Measurements from ENCODE around the gene ARID1B. TPM values are rescaled to one million over a fixed set of nuclear protein-coding genes. Genes with fewer than 3 reads are reported as not detected.

The ARID1B gene
- total and polyA plus RNA-seq, 2 of the 13 experiments (the other 11 are each of a cell fraction or from before 2014, with no cell fraction given), result 20.1 to 32.6 TPM

DNA sequence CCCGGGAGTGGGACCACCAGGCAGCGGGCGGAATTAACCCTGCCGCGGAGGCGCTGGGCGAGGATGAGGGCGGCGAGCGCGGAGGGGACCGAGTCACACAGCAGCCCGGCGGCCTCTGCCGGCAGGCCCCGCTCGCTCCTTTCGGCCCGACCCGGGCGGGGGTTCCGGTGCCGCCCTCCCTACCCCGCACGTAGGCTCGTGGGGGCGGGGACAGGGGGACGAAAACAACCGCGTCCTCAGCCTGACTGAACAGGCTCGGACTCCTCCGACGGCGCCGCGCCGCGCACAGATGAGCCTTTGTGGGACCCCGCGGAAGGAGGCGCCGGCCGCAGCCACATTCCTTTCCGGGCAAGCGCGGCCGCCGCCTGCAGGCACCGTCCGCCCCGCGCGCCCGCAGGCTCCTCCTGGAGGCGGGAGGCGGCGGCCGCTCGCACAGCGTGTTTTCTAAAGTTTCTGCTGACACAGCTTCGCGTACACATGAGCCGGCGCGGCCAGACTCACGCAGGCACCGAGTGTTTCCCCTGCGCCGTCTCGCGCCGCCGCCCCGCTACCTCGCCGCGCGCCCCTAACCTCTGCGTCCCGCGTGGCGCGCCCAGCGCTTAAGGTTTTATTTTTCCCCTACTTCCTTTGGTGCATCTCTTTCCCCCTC is 244.3 kb downstream of the ARID1B start (continued):
- TF ChIP-seq CCDC6 (CRISPR knock-in tag; IDR thresholded peaks at IDR 0.05) (peak; percentile 99), WIZ (CRISPR knock-in tag; IDR thresholded peaks at IDR 0.05) (peak; percentile 70; the same call in 1 of the 2 replicates), ZMYM2 (CRISPR knock-in tag; IDR thresholded peaks at IDR 0.05) (peak; percentile 69; the same call in 1 of the 2 replicates), SMAD3 (CRISPR knock-in tag; IDR thresholded peaks at IDR 0.05) (peak; percentile 1; the same call in 1 of the 2 replicates), ZNF557 (CRISPR knock-in tag; IDR thresholded peaks at IDR 0.05) (no peak; the same call in 1 of the 2 replicates), SRSF1 (optimal IDR thresholded peaks at IDR 0.05; ENCODE audit: low read depth, low read length) (peak; percentile 93), THYN1 (CRISPR knock-in tag; IDR thresholded peaks at IDR 0.05; ENCODE audit: borderline replicate concordance, low read depth) (no peak), ZNF251 (CRISPR knock-in tag; IDR thresholded peaks at IDR 0.05) (no peak), MBNL3 (CRISPR knock-in tag; conservative IDR thresholded peaks at IDR 0.05) (no peak), ZNF124 (CRISPR knock-in tag; IDR thresholded peaks at IDR 0.05) (0 out of 2 replicates have a peak, but pooled peaks have one; percentile 74), ZFP41 (CRISPR knock-in tag; IDR thresholded peaks at IDR 0.05; ENCODE audit: borderline replicate concordance) (peak; percentile 73; the same call in 1 of the 2 replicates), SMARCE1 (IDR thresholded peaks at IDR 0.05; ENCODE audit: borderline replicate concordance) (no peak), GZF1 (CRISPR knock-in tag; IDR thresholded peaks at IDR 0.05) (peak; percentile 36; the same call in 1 of the 2 replicates), ZNF142 (CRISPR knock-in tag; IDR thresholded peaks at IDR 0.05) (peak; percentile 82; the same call in 1 of the 2 replicates), SP5 (CRISPR knock-in tag; IDR thresholded peaks at IDR 0.05; ENCODE audit: borderline replicate concordance, low read depth) (peak; percentile 67), POLR2A (IDR thresholded peaks at IDR 0.05; ENCODE audit: insufficient read depth in 1 of 2, low read depth in 2 of 2, low read length in 2 of 2) (peak; percentile 96 to 99), ZNF746 (CRISPR knock-in tag; IDR thresholded peaks at IDR 0.05) (peak; percentile 42; the same call in 1 of the 2 replicates), KLF11 (CRISPR knock-in tag; IDR thresholded peaks at IDR 0.05) (no peak), NFKBIZ (CRISPR knock-in tag; IDR thresholded peaks at IDR 0.05) (0 out of 2 replicates have a peak, but pooled peaks have one; percentile 71), ATAD3A (CRISPR knock-in tag; IDR thresholded peaks at IDR 0.05) (no peak), GFI1 (CRISPR knock-in tag; IDR thresholded peaks at IDR 0.05; ENCODE audit: borderline replicate concordance) (peak; percentile 20; the same call in 1 of the 2 replicates), ZNF660 (CRISPR knock-in tag; IDR thresholded peaks at IDR 0.05; ENCODE audit: borderline replicate concordance, low read depth) (no peak), PCBP1 (IDR thresholded peaks at IDR 0.05; ENCODE audit: borderline replicate concordance, low read depth, low read length) (peak; percentile 74; the same call in 1 of the 2 replicates), ZSCAN20 (CRISPR knock-in tag; IDR thresholded peaks at IDR 0.05; ENCODE audit: borderline replicate concordance) (peak; percentile 33)
- TF ChIP-seq, protein P1, sequence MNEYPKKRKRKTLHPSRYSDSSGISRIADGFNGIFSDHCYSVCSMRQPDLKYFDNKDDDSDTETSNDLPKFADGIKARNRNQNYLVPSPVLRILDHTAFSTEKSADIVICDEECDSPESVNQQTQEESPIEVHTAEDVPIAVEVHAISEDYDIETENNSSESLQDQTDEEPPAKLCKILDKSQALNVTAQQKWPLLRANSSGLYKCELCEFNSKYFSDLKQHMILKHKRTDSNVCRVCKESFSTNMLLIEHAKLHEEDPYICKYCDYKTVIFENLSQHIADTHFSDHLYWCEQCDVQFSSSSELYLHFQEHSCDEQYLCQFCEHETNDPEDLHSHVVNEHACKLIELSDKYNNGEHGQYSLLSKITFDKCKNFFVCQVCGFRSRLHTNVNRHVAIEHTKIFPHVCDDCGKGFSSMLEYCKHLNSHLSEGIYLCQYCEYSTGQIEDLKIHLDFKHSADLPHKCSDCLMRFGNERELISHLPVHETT (CRISPR knock-in tag; conservative IDR thresholded peaks at IDR 0.05), result 0 out of 2 replicates have a peak, but pooled peaks have one; percentile 58
